Measurements from ENCODE around the gene NPY5R. TPM values are rescaled to one million over a fixed set of nuclear protein-coding genes. Genes with fewer than 3 reads are reported as not detected.

Gene NPY5R
- total RNA-seq, 1 experiment from 2014 or later = not detected

DNA sequence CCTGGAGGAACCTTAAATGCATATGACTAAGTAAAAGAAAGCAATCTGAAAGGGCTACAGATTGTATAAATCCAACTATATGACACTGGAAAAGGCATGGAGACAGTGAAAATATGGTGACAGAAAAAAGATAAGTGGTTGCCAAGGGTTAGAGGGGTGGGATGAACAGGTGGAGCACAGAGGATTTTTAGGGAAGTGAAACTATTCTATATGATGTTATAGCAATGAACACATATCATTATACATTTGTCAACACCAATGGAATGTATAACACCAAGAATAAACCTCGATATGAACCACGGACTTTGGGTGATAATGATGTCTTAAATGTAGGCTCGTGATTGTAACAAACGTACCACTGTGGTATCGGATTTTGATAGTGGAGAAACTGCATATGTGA, 40.7 kb downstream of the NPY5R start:
- Mint-ChIP-seq H3K27ac (ENCODE audit: low read depth, unreplicated experiment) (peak overlapping the region; percentile 67), H3K4me1 (ENCODE audit: insufficient read depth, unreplicated experiment) (peaks cover 9% of the 10 kb centered on the region), H3K4me3 (ENCODE audit: unreplicated experiment) (no peak overlapping the region), H3K27me3 (ENCODE audit: insufficient read depth, unreplicated experiment) (no peaks in the 10 kb centered on the region), H3K9me3 (ENCODE audit: unreplicated experiment) (no peaks in the 10 kb centered on the region), H3K36me3 (ENCODE audit: insufficient read depth, unreplicated experiment) (no peaks in the 10 kb centered on the region)
- ChIA-PET POLR2A (interaction anchor here (1.4 kb wide), 1 partner anchor 110 kb away, joined by 4 read pairs; the partner anchor contains the start of gene TMA16), CTCF (no interaction called here)
- DNase-seq (ENCODE audit: unreplicated experiment) = no peak
- intact Hi-C loops (cut with micrococcal nuclease) = no loop called here
- no peak for TF ChIP-seq CTCF (IDR thresholded peaks at IDR 0.05; ENCODE audit: unreplicated experiment)
- no TSS peak for BruUV-seq (replicated peaks)

- intact Hi-C loops (cut with micrococcal nuclease) = no loop called here
- CTCF ChIA-PET = no interaction called here
- TF ChIP-seq CTCF (IDR thresholded peaks at IDR 0.05; ENCODE audit: unreplicated experiment) = no peak
- no TSS peak for BruUV-seq (replicated peaks)
- no peak for DNase-seq (ENCODE audit: unreplicated experiment)
- no peaks in the 10 kb centered on the region for H3K9me3 Mint-ChIP-seq (ENCODE audit: unreplicated experiment)
- POLR2A ChIA-PET = no interaction called here
- no peak overlapping the region for H3K4me3 Mint-ChIP-seq (ENCODE audit: unreplicated experiment)
- peak overlapping the region; percentile 67 for H3K27ac Mint-ChIP-seq (ENCODE audit: low read depth, unreplicated experiment)
- no peaks in the 10 kb centered on the region for H3K27me3 Mint-ChIP-seq (ENCODE audit: insufficient read depth, unreplicated experiment)
- H3K36me3 Mint-ChIP-seq (ENCODE audit: insufficient read depth, unreplicated experiment) = no peaks in the 10 kb centered on the region
- peaks cover 9% of the 10 kb centered on the region for H3K4me1 Mint-ChIP-seq (ENCODE audit: insufficient read depth, unreplicated experiment)
These were observed 41.2 kb downstream of the NPY5R start for GRCh38 chr4:163384926-163385325.

DNA sequence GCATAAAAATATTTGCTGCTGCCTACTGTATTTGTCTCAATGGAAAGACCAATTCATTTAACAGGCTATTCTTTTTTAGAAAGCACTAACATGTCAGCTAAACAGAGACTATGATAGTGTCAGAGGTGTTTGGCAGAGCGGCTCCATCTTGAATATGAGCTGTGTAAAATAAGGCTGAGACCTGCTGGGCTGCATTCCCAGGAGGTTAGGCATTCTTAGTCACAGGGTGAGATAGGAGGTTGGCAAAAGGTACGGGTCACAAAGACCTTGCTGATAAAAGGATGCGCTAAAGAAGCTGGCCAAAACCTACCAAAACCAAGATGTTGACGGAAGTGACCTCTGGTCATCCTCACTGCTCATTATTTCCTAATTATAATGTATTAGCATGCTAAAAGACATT, 41.8 kb downstream of the NPY5R start:
- POLR2A ChIA-PET = no interaction called here
- no peaks in the 10 kb centered on the region for H3K36me3 Mint-ChIP-seq (ENCODE audit: insufficient read depth, unreplicated experiment)

GRCh38 chr4:163391756-163392155, 48.1 kb downstream of the NPY5R start:
- CTCF ChIA-PET = interaction anchor here (0.6 to 1.7 kb wide), 2 partner anchors 13 to 151 kb away, joined by 3 to 4 read pairs; no protein-coding TSS in a partner anchor
- intact Hi-C loops (cut with micrococcal nuclease) = no loop called here
- POLR2A ChIA-PET = no interaction called here

More for the DNA sequence above, 41.8 kb downstream of the NPY5R start:
- no peaks in the 10 kb centered on the region for H3K27me3 Mint-ChIP-seq (ENCODE audit: insufficient read depth, unreplicated experiment)
- CTCF ChIA-PET = interaction anchor here (0.6 kb wide), 1 partner anchor 1662 kb away, joined by 3 read pairs; no protein-coding TSS in a partner anchor
- intact Hi-C loops (cut with micrococcal nuclease) = no loop called here
- H3K27ac Mint-ChIP-seq (ENCODE audit: low read depth, unreplicated experiment) = peak overlapping the region; percentile 67
- no peak overlapping the region for H3K4me3 Mint-ChIP-seq (ENCODE audit: unreplicated experiment)
- TF ChIP-seq CTCF (IDR thresholded peaks at IDR 0.05; ENCODE audit: unreplicated experiment) = no peak
- no peaks in the 10 kb centered on the region for H3K9me3 Mint-ChIP-seq (ENCODE audit: unreplicated experiment)
- H3K4me1 Mint-ChIP-seq (ENCODE audit: insufficient read depth, unreplicated experiment) = peaks cover 9% of the 10 kb centered on the region
- DNase-seq (ENCODE audit: unreplicated experiment) = no peak
- BruUV-seq (replicated peaks) = no TSS peak

More at GRCh38 chr4:163391756-163392155, 48.1 kb downstream of the NPY5R start:
- no peak for TF ChIP-seq CTCF (IDR thresholded peaks at IDR 0.05; ENCODE audit: unreplicated experiment)
- Mint-ChIP-seq H3K27me3 (ENCODE audit: insufficient read depth, unreplicated experiment) (no peaks in the 10 kb centered on the region), H3K9me3 (ENCODE audit: unreplicated experiment) (no peaks in the 10 kb centered on the region), H3K36me3 (ENCODE audit: insufficient read depth, unreplicated experiment) (no peaks in the 10 kb centered on the region), H3K4me1 (ENCODE audit: insufficient read depth, unreplicated experiment) (peaks cover 7% of the 10 kb centered on the region), H3K27ac (ENCODE audit: low read depth, unreplicated experiment) (no peak overlapping the region), H3K4me3 (ENCODE audit: unreplicated experiment) (no peak overlapping the region)
- BruUV-seq (replicated peaks) = no TSS peak
- DNase-seq (ENCODE audit: unreplicated experiment) = no peak
